Kidney (tissue), 14 donors: ENCODE data around the gene TPM4. TPM values are rescaled to one million over a fixed set of nuclear protein-coding genes. Genes with fewer than 3 reads are reported as not detected.

Source experiments
- DNase-seq, 5 donors: peaks; one replicate each; pipeline ENCODE4 v3.0.0-alpha.2; 2013 to 2020
- FAIRE-seq: peaks from 2 replicates; lab custom pipeline; 2012; peaks lifted over from hg19 to GRCh38; lab: Jason Lieb, UNC
- H3K27ac ChIP-seq, 2 donors: one replicate each; pipeline ENCODE4 v1.7.0; 2013; ENCODE audit warnings: low read depth in 2 of 2, low read length in 2 of 2, inconsistent platforms in 1 of 2
- H3K27me3 ChIP-seq: one replicate; pipeline ENCODE4 v1.7.1; 2013; ENCODE audit warnings: low read length, inconsistent platforms; ENCODE audit not compliant: control insufficient read depth, insufficient read depth
- H3K36me3 ChIP-seq, 3 donors: one replicate each; pipeline versions ENCODE4 v1.7.0 to v1.7.1; 2013; ENCODE audit warnings: low read length in 3 of 3, control low read depth in 1 of 3, inconsistent platforms in 1 of 3; ENCODE audit not compliant: insufficient read depth in 3 of 3, control insufficient read depth in 2 of 3
- H3K4me1 ChIP-seq, 3 donors: one replicate each; pipeline versions ENCODE4 v1.7.0 to v1.7.1; 2013; ENCODE audit warnings: low read length in 3 of 3, inconsistent platforms in 1 of 3, low read depth in 1 of 3; ENCODE audit not compliant: control insufficient read depth in 2 of 3, insufficient read depth in 2 of 3
- H3K4me3 ChIP-seq, 3 donors: one replicate each; pipeline versions ENCODE4 v1.7.0 to v1.8.1; 2013; ENCODE audit warnings: low read length in 3 of 3, control low read depth in 1 of 3, inconsistent platforms in 1 of 3
- H3K9ac ChIP-seq, 3 donors: one replicate each; pipeline versions ENCODE4 v1.7.0 to v1.7.1; 2013; ENCODE audit warnings: low read length in 3 of 3, control low read depth in 1 of 3, inconsistent platforms in 1 of 3
- H3K9me3 ChIP-seq, 3 donors: one replicate each; pipeline versions ENCODE4 v1.7.0 to v1.7.1; 2013; ENCODE audit warnings: low read length in 3 of 3, control low read depth in 1 of 3, inconsistent platforms in 1 of 3; ENCODE audit not compliant: control insufficient read depth in 2 of 3, insufficient read depth in 1 of 3
- intact Hi-C: fragments of 100-400 bp; cut with DNase I; formaldehyde crosslinking; loops from one replicate; pipeline ENCODE4 v1.11.1; 2022
- polyA plus RNA-seq: library from polyadenylated mRNA; stranded (reverse); fragments of 350-450 nt; fragmentation: Illumina TruSeq; extraction: RNeasy Lipid Tissue Mini Kit (QIAGEN cat#74804); gene quantifications from one replicate; pipeline ENCODE4 v1.2.3, GENCODE V29; 2014; ENCODE audit warnings: low read depth, low replicate concordance; ENCODE audit not compliant: insufficient read depth
- total RNA-seq: library from RNA; stranded (reverse); fragmentation: NEBNext Ultra II Directional; extraction: Animal tissue kit (Norgen Biotek cat#: 25700); gene quantifications from one replicate; pipeline ENCODE4 v1.2.1, GENCODE V29; 2021
- TF ChIP-seq, protein P1 (sequence below): IDR thresholded peaks from 3 replicates; pipeline ENCODE4 v1.5.1; 2012; ENCODE audit warnings: mild to moderate bottlenecking, moderate library complexity, borderline replicate concordance; ENCODE audit not compliant: insufficient read depth; ENCODE audit errors: extremely low read depth
- donor health status: control.
- donor health status: control.
- donor health status: control.
- donor health status: control.
- donor health status: control.
- donor health status: DM: yes; HTN: yes; CAD: no.
- donor health status: Normal renal cell carcinoma (clear cell type).

The TPM4 gene
- total and polyA plus RNA-seq, 2 donors from 2014 or later, result 132 to 273 TPM

DNA sequence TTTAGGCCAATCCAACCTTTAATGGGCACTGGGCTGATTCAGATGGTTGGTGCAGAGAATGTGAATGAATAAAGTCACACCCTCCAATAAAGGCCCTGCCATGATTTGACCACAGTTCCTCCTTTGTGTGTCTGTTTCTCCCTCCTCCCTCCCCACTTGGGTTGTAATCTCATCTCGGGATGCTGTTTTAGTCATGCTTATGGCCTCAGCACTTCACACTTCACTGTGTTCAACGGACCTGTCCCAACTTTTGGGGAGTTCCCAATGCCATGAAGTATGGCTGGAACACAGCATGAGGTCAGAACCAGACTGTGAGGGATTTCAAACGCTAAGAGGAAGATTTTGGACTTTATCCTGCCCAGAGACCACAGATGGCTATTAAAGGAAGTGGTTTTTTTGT, 29.8 kb downstream of the TPM4 start:
- no peak overlapping the region for H3K4me3 ChIP-seq
- H3K36me3 ChIP-seq, result peaks cover 0 to 10% (median 4%) of the 10 kb centered on the region in 3 donors
- no peaks in the 10 kb centered on the region for H3K27me3 ChIP-seq
- H3K4me1 ChIP-seq, result no peaks in the 10 kb centered on the region
- DNase-seq (peak in 2 of 5 donors; percentile 43 to 59), FAIRE-seq (no peak)
- TF ChIP-seq, protein P1, sequence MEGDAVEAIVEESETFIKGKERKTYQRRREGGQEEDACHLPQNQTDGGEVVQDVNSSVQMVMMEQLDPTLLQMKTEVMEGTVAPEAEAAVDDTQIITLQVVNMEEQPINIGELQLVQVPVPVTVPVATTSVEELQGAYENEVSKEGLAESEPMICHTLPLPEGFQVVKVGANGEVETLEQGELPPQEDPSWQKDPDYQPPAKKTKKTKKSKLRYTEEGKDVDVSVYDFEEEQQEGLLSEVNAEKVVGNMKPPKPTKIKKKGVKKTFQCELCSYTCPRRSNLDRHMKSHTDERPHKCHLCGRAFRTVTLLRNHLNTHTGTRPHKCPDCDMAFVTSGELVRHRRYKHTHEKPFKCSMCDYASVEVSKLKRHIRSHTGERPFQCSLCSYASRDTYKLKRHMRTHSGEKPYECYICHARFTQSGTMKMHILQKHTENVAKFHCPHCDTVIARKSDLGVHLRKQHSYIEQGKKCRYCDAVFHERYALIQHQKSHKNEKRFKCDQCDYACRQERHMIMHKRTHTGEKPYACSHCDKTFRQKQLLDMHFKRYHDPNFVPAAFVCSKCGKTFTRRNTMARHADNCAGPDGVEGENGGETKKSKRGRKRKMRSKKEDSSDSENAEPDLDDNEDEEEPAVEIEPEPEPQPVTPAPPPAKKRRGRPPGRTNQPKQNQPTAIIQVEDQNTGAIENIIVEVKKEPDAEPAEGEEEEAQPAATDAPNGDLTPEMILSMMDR, result no peak
- no peak overlapping the region for H3K27ac ChIP-seq
- H3K9me3 ChIP-seq, result no peaks in the 10 kb centered on the region
- intact Hi-C loops, result no loop called here
- H3K9ac ChIP-seq, result no peak overlapping the region

DNA sequence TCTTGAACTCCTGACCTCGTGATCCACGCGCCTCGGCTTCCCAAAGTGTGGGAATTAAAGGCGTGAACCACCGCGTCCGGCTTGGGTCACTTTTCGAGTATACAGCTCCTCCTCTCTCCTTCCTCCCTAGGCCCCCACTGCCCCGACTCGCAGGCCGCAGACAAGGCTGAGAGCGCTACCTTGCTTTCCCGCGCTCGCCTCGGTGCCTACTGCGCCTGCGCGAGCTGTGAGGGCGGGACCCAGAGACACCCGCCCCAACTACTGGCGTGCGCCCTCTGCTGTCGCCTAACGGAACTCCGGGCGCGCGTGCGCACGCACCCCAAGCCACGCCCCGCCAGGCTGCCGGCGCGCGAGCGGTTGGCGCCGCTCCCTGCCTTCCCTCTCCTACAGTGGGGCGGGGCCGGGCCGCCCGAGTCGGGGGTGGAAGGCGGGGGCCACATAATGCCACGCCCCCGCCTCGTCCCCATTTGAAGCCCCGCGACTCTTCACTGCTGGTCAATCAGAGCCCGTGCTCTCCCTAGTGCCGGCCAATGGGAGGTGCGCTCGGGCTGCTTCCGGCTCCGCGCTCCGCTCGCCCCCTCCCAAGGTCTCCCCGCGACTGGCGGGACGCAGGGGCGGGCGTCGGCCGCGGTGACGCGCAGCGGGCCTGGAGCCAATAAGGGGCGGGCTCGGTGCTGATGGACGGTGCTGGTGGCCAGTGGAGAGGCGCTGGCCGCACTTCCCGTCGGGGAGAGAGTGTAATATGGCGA, 35.0 kb downstream of the TPM4 start, which contains the start of gene RAB8A:
Gene RAB8A, plus strand, starts transcription at position 730 of the 749 bp plus-strand sequence. Its CDS starts 13 bp downstream, at position 743.
- intact Hi-C loops, result no loop called here
- no peak for FAIRE-seq
- Histone ChIP-seq H3K36me3 (peaks cover 0 to 5% (median 0%) of the 10 kb centered on the region in 3 donors), H3K9me3 (no peaks in the 10 kb centered on the region), H3K4me3 (peak within 1 kb of the TSS; percentile 94 to 97 (median 94)), H3K27ac (peak within 1 kb of the TSS; percentile 89 to 92), H3K9ac (peak within 1 kb of the TSS; percentile 90 to 98 (median 93)), H3K27me3 (no peaks in the 10 kb centered on the region), H3K4me1 (peaks cover 0 to 20% (median 16%) of the 10 kb centered on the region in 3 donors)
- TF ChIP-seq, protein P1, result peak; percentile 96
- DNase-seq, result peak; percentile 100

DNA sequence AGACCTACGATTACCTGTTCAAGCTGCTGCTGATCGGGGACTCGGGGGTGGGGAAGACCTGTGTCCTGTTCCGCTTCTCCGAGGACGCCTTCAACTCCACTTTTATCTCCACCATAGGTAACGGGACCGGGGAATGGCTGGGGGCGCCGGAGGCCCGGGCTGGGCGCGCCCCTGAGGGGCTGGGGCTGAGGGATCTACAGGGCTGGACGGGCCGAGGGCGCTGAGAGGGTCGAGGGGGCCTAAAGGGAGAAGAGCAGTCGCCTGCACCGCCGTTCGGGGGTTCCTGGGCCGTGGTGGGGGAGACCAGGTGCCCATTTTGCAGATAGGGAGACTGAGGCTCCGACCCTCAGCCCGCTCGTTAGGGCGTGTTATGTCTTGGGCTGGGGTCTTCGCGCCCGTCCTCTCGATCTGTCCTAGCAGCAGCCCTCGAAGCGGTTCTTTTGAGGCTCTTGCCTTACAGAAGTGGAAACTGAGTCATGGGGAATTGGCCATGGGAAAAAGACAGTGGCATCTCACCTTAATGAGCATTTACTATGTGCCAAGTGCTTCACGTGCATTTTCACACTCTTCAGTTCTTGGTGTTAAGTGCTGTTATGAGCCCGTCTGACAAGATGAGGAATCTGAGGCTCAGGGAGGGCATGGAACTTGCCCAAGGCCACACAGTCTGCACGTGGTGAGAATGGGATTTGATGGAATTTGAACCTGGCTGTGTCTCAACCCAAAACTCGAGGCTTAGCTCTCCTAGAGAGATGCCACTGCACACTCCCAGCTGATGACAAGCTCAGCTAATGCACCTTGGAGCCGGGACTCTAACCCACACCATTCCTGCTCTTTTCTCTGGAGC, 35.8 kb downstream of the TPM4 start:
- H3K9ac ChIP-seq, result peak overlapping the region; percentile 90 to 98 (median 93)
- TF ChIP-seq, protein P1, result no peak
- H3K36me3 ChIP-seq, result peaks cover 0 to 5% (median 0%) of the 10 kb centered on the region in 3 donors
- FAIRE-seq (no peak), DNase-seq (no peak)
- no peaks in the 10 kb centered on the region for H3K9me3 ChIP-seq
- intact Hi-C loops, result no loop called here
- H3K4me1 ChIP-seq, result peaks cover 0 to 20% (median 16%) of the 10 kb centered on the region in 3 donors
- peak overlapping the region; percentile 94 to 97 (median 94) for H3K4me3 ChIP-seq
- H3K27ac ChIP-seq, result peak overlapping the region; percentile 89 to 92
- no peaks in the 10 kb centered on the region for H3K27me3 ChIP-seq
